Skin epidermis (tissue), 12 donors: ENCODE measurements around the gene ARMC2.
A peak's percentile ranks its signal among the peaks of the same experiment; 100 is the strongest.
"Not testable (repeated sequence)": the region's sequence is repeated elsewhere in the genome, so short reads cannot be mapped to it uniquely, and the experiment has no call there.

Experiments used
- H3K27ac ChIP-seq, 21 experiments: fragments of 200-600 bp; sonication (generic) in 11 of 21; one replicate each; pipeline ENCODE4 v1.5.0; 2020; ENCODE audit warnings: mild to moderate bottlenecking in 3 of 21, inconsistent platforms in 2 of 21, moderate library complexity in 2 of 21
- H3K4me3 ChIP-seq, 7 experiments: fragments of 200-600 bp; sonication (generic) in 2 of 7; one replicate each; pipeline ENCODE4 v1.5.0; 2020; ENCODE audit warnings: inconsistent platforms in 2 of 7, mild to moderate bottlenecking in 2 of 7, moderate library complexity in 1 of 7

Gene ARMC2

DNA sequence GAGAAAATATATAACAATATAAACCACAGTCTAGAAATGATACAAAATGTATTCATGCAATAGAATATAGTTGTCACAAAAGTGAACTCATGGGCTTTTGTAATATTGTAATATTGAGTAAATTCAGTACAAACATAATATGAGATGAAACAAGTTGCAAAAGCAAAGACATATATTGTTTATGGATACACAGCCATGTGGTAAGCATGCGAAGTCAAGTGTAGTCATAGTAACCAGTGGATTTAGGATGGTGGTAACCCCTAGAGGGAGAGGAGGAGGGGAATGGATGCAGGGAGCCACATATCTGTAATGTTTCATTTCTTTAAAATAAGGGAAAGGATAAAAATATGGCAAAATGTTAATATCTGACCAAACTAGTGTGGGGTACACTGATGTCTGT lies 47.3 kb downstream of the ARMC2 start:
- H3K4me3 ChIP-seq = no peak overlapping the region
- peak overlapping the region in 8 of 21 experiments; percentile 15 to 78 (median 54) for H3K27ac ChIP-seq

DNA sequence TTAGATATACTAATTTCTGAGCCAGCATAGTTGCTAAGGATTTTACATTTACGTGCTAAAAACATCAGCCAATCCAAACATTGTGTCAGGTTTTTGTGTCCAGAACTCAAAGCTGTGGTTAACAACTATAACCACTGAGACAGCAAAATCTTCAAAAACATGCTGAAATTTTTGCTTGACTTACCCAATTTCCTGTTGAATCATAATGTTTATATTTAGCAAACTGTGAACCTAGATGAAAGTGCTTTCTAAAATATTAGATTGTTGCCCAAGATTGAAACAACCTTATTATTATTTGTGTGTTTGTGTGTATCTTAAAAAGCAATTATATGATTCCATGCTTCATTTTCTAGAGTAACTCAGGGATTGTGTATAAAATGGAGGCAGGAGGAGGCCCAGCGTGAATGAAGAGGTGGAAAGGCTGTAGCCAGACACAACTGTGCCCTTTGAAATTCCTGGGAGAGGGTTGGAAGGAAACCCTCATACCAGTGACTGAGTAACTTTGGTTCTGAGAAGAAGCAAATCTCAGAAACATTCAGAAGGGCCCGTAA lies 48.0 kb downstream of the ARMC2 start:
- H3K4me3 ChIP-seq = no peak overlapping the region
- H3K27ac ChIP-seq = peak overlapping the region in 12 of 21 experiments; percentile 1 to 78 (median 36)

DNA sequence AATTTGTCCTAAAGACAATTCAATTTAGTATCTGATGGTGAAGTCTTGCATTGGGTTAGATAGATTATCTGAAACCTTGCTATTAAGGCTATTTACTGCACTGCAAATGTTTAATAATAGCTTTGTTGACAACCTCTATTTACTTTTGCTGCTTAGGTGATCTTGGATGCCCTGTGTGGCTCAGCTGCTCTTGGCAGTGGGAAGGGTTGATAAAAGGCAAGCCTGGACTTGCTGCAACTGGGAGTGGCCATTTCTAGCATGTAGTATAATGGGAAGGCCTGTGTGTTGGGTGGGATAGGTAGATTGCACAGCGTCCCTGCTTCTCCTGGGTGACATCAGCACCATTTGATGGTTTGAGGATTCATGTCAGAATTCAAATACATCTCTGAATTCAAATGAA lies 49.1 kb downstream of the ARMC2 start:
- H3K27ac ChIP-seq = peak overlapping the region in 4 of 21 experiments; percentile 1 to 78 (median 52)

DNA sequence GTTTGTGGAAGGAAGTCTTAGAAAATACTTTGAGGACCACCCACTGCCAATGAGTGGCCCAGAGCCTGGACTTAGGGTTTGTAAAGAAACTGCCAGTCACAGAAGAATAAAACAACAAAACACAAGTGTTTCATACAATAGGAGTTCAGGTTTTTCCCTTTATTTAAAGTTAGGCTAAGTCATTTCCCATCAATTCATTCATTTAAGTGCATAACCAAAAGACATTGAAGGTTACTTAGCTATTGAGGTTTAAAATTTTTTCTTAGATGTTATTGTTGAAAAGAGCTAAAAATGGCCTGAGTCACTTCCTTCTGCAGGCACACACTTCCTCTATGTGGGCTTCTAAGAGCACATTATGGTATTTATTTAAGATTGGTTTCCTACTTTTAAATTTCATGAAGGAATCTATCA lies 54.2 kb downstream of the ARMC2 start:
- H3K27ac ChIP-seq = peak overlapping the region in 9 of 21 experiments; percentile 9 to 70 (median 52)

More for the DNA sequence above, 49.1 kb downstream of the ARMC2 start:
- no peak overlapping the region for H3K4me3 ChIP-seq

DNA sequence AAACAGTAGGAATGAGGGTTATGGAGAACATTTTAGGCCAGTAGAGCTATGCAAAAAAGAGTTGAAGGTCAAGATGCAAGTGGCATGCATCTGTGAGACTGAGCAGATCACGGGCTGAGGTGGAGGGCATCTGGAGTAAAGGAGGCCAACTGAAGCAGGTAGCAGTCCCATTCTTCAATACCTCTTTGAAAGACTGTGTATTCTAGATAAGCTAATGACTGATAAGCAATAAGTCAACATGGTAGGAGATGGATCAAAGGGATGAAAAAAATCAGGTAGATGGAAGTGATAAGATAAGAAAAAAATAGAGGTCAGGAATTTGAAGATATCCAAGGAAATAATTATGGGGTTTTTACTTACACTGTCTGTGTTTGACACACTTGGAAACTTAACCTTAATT lies 55.6 kb downstream of the ARMC2 start:
- Histone ChIP-seq H3K4me3 (no peak overlapping the region), H3K27ac (peak overlapping the region in 1 of 21 experiments; percentile 3)

More for the DNA sequence above, 54.2 kb downstream of the ARMC2 start:
- no peak overlapping the region for H3K4me3 ChIP-seq

DNA sequence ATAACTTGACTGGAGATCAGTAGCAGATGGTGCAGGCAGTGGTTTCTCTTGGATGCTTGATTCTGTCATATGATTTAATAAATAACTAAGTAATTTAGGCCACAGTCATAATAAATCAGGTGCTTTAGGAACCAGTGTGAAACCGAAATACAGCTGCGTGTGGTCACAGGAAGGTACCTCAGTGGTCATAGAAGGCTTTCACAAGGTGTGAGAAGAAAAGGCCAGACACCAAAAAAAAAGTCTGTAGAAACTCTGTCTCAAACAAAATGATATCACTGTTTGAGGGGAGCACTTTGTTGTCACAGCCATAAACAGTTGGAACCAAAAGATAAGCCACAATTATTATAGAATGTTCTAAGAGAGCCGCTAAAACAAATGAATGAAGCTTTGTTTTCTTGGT lies 56.5 kb downstream of the ARMC2 start:
- H3K4me3 ChIP-seq = no peak overlapping the region
- H3K27ac ChIP-seq = peak overlapping the region in 1 of 21 experiments; percentile 20

DNA sequence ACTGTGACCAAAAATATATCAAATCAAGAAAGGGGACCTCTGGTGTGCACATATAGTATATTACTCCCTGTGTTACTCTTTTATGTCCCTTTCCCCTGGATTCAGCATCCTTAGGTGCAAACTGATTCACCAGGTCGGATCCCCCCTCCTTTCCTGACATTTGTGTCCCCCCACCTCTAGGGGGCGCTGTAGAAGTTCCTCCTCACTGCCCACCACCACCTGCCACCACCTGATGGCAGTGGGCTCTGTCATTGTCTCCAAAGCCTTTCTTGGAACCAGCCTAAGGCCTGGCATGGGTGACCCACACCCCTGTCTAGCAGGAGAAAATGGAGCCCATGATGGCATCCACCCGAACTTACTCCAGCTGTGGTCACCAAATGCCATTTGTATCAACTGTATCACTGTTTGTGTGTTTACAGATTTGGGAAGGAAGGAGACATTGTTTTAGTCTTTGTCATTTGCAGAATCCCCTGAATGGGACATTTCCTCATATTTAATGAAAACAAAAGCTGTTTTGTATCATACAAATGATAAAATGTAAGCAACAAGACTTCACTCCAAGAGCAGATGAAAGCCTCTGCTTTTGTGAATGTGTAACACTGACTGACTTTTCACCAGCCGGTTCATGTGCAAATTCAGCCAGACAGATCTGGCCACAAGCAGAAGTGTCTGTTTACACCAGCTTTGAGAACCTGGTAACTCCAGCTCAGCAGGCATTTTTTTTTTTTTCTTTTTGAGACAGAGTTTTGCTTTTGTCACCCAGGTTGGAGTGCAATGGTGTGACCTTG lies 66.2 kb downstream of the ARMC2 start:
- no peak overlapping the region for H3K4me3 ChIP-seq
- H3K27ac ChIP-seq = no peak overlapping the region

DNA sequence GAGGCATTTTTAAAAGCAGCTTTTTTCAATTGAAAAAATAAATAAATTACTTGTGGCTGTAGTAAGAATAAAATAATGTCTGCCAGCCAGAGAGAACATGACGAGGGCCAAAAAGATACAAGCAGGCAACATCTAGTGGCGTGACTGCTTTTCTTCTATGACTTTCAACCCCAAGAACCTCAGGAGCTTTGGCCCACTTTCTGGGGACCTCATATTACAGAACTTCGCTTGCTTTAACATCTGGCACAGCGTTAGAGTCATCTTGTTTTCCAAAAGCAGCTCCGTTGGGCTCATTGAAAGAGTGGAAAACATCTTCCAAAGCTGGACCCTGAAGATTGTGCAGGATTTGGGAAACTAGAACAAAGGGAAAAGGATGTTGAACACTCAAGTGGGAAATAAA lies 67.0 kb downstream of the ARMC2 start:
- H3K27ac ChIP-seq = no peak overlapping the region
- H3K4me3 ChIP-seq = no peak overlapping the region

DNA sequence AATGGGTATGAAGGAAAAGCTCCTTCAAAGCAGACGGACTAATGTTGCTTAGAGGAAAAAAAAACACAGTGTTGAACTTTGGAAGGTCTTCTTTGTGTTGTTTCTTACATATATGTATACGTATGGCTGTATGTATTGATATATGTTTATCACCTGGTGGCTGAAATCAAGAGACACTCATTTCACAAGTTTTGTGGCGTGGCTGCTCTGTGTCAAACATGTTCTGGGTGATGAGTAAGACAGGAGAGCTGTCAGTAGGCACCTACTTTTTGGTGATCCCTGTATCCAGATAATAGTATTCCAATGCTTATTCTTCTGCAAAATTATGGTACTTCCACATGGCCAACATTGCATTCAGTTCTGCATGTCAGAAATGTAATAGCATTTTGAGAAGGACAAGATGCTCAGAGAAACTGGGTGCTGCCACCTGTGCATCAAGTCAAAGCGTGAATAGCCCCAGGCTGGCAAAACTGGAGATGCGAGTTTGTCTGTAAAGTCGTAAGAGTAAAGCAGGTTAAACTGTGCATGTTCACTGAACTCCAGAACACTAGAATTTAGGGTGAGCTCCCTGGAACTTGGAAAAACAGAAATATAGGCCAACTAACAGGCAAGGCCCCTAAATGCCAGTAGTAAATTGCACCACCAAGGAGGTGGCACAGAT lies 67.9 kb downstream of the ARMC2 start:
- H3K4me3 ChIP-seq = no peak overlapping the region
- no peak overlapping the region for H3K27ac ChIP-seq

DNA sequence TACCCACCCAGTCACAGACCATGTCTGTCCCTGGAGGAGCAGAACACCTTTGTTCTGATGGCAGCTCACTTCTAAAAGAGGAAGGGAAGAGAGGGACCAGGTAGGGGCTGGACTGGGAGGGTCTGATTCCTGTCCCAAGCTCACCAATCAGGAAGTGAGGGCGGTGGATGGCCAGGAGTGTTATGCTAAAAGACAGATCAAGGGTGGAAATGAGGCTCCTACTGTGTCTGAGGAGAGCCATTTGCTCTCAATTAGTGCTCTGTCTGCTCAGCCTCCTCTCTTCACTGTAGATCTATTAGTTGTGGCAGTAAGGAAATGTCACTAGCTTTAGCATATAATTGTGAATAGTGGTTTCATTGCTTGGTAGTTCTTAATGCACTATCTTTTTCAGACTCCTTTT lies 72.5 kb downstream of the ARMC2 start:
- Histone ChIP-seq H3K4me3 (no peak overlapping the region), H3K27ac (peak overlapping the region in 4 of 21 experiments; percentile 13 to 68 (median 44))

DNA sequence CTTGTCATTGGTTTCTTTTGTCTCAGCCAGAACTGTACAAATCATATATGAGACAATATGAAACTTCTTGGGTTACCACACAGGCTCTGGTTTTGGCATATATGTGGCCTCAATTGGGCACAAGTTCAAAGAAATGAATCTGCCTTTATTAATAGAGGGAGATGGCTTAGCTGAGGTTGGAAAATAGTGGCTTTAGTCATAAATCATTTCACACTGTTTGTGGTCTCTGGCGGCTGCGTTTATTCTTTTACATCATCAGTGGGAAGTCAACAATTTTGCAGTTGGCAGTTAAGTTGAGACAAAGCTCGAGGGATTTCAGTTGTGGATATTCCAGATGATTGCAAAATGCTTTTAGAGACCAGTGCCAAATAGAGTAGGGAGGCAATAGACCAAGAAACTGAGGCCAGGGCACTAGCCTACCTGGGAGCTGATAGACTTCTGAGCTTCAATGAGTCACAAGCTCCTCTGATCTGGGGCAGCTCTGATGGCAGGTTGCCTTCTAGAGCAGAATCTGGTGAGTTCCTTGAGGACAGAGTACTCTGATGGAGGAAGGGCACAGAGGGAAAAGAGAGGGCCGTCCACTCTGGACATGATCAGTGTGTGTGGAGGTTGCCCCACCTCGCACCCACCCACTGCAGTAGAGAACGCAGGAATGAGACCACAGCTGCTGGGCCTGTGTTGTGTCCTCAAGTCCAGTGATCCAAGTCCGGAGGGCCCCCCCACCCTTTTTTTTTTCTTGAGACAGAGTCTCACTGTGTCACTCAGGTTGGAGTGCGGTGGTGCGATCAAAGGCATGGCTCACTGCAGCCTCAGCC lies 73.5 kb downstream of the ARMC2 start:
- Histone ChIP-seq H3K4me3 (no peak overlapping the region), H3K27ac (peak overlapping the region in 6 of 21 experiments; percentile 13 to 69 (median 26))

DNA sequence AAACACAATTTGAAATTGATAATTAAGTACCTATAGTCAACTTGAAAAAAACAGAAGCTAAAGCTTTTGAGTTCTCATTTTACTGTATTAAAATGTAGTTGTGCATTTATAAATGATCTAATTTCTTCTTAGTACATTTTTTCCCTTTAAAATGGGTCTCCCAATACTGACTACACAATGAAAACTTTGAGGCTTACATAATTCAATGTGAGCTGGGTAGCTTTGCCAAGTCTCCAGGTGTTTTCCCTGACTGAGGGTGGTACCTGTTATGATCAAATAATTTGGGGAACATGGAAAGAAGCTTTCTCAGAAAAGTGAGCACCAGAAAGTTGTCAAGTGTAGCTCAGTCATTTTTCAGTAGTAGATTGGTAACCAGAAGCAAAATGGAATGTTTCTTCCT lies 74.3 kb downstream of the ARMC2 start:
- Histone ChIP-seq H3K4me3 (no peak overlapping the region), H3K27ac (peak overlapping the region in 3 of 21 experiments; percentile 22 to 41 (median 29))

DNA sequence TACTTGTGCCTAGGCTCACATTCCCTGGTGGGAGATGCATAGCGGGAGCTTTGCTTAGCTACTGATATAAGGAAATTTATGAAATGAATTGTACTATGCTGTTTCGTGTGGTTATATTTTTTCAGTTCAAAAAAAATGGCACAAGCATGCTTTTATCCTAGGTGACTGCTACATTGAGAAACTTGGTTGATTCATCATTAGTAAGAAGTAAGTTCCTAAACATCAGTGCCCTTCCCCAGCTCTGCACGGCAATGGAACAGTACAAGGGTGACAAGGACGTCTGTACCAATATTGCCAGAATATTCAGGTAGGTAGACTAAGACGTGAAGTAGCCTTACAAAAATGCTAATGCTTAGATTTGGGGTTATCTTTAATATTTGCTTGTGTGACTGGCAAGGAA lies 79.7 kb downstream of the ARMC2 start:
- Histone ChIP-seq H3K27ac (no peak overlapping the region), H3K4me3 (no peak overlapping the region)

DNA sequence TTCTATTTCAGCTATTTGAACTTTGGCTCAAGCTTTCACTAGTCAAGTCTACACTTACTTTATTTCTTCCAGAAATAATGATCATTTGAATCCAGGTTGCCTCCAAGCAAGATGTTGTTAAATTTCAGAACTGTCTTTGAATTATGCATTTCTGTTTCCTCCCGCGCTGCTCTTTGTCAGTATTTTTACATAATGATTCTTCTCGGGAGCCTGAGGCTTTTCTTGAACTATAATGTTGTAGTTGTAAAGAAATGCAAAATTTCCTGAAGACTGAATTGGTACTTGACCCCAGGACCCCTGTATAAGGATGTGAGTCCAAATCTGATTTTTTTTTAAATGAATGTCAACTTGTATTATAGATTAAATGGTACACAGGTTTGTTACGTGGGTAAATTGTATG lies 80.4 kb downstream of the ARMC2 start:
- H3K4me3 ChIP-seq = no peak overlapping the region
- H3K27ac ChIP-seq = no peak overlapping the region

DNA sequence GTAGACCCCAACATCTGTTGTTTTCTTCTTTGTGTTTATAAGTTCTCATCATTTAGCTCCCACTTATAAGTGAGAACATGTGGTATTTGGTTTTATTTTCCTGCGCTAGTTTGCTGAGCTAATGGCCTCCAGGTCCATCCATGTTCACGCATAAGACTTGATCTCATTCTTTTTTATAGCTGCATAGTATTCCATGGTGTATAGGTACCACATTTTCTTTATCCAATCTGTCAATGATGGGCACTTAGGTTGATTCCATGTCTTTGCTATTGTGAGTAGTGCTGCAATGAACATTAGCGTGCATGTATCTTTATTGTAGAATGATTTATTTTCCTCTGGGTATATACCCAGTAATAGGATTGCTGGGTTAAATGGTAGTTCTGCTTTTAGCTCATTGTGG lies 82.9 kb downstream of the ARMC2 start:
- not testable (repeated sequence) for H3K27ac ChIP-seq, H3K4me3 ChIP-seq

DNA sequence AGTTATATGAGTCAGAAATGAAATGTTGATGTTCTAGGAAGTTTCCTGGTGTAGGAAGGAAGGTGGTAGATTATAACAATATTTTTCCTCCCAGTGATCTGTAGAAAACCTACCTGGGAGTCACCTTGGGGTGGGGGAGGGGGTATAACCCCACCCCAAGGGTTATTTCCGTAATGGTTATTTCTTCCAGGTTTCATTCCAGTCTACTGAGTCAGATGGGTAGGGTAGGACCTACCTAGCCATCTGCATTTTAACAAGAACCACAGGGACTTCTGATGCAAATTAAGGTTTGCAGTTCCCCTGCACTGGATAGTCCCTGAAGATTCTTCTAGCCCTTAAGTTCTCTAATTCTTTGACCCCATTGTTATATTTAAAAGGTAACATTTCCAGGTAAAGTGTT lies 88.9 kb downstream of the ARMC2 start:
- no peak overlapping the region for H3K27ac ChIP-seq

DNA sequence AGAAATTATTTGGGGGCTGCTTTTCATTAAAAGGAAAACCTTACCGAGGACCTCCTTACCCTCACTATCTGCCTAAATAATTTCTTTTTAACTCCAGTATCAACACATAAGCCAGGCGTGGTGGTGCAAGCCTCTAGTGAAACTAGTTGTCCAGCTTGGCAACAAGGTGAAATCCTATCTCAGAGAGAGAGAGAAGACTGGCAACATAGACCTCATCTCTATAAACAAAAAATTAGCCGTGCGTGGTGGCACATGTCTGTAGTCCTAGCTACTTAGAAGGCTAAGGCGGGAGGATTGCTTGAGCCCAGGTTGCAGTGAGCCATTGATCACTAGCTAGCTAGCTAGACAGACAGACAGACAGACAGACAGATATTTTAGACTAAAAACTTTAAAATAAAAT lies 92.5 kb downstream of the ARMC2 start:
- no peak overlapping the region for H3K4me3 ChIP-seq
- H3K27ac ChIP-seq = peak overlapping the region in 5 of 21 experiments; percentile 4 to 58 (median 43)

More for the DNA sequence above, 88.9 kb downstream of the ARMC2 start:
- H3K4me3 ChIP-seq = no peak overlapping the region

DNA sequence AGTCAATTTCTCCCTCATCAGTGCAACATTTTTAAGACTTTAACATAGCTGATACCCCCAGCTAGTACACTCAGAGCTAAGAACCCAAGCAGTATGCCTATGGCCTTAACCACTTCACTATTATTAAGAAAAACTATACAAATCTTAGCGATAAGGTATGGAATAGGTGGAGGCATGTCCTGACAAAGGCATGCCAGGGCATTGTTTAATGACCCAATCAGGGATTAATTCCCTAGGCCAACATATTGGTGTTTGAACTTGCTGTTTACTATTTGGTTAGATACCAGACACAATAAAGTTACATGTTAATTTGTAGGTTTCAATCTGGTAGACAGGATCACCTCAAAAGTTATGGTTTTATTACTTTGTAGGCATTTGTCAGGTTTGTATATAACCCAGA lies 93.1 kb downstream of the ARMC2 start:
- no peak overlapping the region for H3K4me3 ChIP-seq
- H3K27ac ChIP-seq = peak overlapping the region in 7 of 21 experiments; percentile 4 to 70 (median 43)

DNA sequence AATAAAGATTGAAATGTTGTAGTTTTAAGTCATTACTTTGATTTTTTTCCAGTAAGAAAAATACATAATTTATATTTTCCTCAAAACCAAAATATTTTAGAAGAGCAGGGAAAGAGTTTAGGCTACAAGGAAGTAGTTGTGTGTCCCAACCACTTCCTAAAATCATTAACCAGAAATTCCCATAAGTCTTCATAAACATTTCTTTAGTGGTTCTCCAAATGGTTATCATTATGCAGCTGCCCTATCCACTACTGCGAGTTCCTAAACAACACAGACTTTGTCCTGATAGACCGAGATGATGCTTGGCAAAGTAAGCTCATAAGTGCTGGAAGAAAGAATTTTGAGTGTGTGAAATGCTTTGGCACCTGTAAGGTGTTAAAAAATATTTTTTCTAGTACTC lies 93.6 kb downstream of the ARMC2 start:
- Histone ChIP-seq H3K4me3 (no peak overlapping the region), H3K27ac (peak overlapping the region in 7 of 21 experiments; percentile 4 to 87 (median 29))
